T-helper 17 cell (primary cell): ENCODE data around the gene WDFY2. TPM values are rescaled to one million over a fixed set of nuclear protein-coding genes. Genes with fewer than 3 reads are reported as not detected.
"Not testable (repeated sequence)": the region's sequence is repeated elsewhere in the genome, so short reads cannot be mapped to it uniquely, and the experiment has no call there.

Experiments
- ATAC-seq: fragments of 150-1000 bp; cut with Tn5 transposase; 2 replicates; pipeline ENCODE4 v1.10.0; 2021; ENCODE audit warnings: mild to moderate bottlenecking, moderate library complexity
- DNase-seq, 3 donors: peaks; one replicate each; pipeline versions ENCODE4 v3.0.0 to v3.0.0-alpha.2; 2020 to 2021
- H3K9me3 ChIP-seq: one replicate; pipeline ENCODE4 v1.7.0; 2013; ENCODE audit warnings: low read length, mild to moderate bottlenecking; ENCODE audit not compliant: control insufficient read depth, poor library complexity, severe bottlenecking
- H3K27ac Mint-ChIP-seq: one replicate; pipeline ENCODE4 v1.8.0; 2022; ENCODE audit warnings: mild to moderate bottlenecking, moderate library complexity, mixed read lengths
- H3K27me3 Mint-ChIP-seq: one replicate; pipeline ENCODE4 v1.8.0; 2022; ENCODE audit warnings: mixed read lengths
- H3K36me3 Mint-ChIP-seq: one replicate; pipeline ENCODE4 v1.8.0; 2022; ENCODE audit warnings: low read depth, mixed read lengths
- H3K4me1 Mint-ChIP-seq: one replicate; pipeline ENCODE4 v1.8.0; 2022; ENCODE audit warnings: mild to moderate bottlenecking, mixed read lengths
- H3K4me3 Mint-ChIP-seq: one replicate; pipeline ENCODE4 v1.8.0; 2022; ENCODE audit warnings: mild to moderate bottlenecking, moderate library complexity, mixed read lengths
- total RNA-seq, 4 donors: library from RNA in 2 of 4; stranded (reverse) in 2 of 4; gene quantifications; one replicate each; pipeline ENCODE4 v1.2.3 and lab custom pipeline; 2022 to 2026

Gene WDFY2
- total RNA-seq, 2 donors from 2014 or later: 41.5 to 52.2 TPM

DNA sequence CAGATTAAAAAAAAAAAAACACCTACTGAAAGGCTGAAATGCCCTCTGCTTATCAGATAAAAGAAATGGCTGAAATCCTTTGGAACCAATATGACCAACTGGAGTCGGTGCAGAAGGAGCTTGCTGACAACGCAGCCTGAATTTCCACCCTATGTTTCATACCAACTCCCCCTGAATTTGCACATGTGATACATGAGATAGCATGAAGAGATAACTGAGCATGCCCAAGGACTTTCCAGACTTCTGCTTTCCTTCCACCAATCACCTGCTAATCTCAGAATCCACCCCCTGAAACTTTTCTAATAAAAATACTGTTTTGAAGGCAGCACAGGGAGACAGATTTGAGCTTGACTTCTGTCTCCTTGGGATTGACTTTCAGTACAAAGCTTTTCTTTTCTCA, 32.2 kb upstream of the WDFY2 start:
- DNase-seq: no peak
- Mint-ChIP-seq H3K4me3 (no peak overlapping the region), H3K27me3 (peaks cover 23% of the 10 kb centered on the region), H3K27ac (no peak overlapping the region), H3K36me3 (peaks cover 5% of the 10 kb centered on the region), H3K4me1 (no peaks in the 10 kb centered on the region)
- no peaks in the 10 kb centered on the region for H3K9me3 ChIP-seq
- ATAC-seq: no peak

DNA sequence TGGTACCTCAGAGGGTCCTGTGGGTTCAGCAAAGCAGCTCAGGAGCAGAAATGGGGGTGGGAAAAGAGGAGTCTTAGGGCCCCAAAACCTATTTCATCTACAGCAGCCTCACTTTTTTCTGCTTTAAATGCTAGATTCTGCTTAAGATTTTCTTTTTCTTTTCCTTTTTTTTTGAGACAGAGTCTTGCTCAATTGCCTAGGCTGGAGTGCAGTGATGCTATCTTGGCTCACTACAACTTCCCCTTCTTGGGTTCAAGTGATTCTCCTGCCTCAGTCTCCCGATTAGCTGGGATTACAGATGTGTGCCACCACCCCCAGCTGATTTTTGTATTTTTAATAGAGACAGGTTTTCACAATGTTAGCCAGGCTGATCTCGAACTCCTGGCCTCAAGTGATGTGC, 30.7 kb upstream of the WDFY2 start:
- no peaks in the 10 kb centered on the region for H3K4me1 Mint-ChIP-seq
- no peak overlapping the region for H3K4me3 Mint-ChIP-seq
- H3K27me3 Mint-ChIP-seq: peaks cover 34% of the 10 kb centered on the region
- no peaks in the 10 kb centered on the region for H3K9me3 ChIP-seq
- peaks cover 5% of the 10 kb centered on the region for H3K36me3 Mint-ChIP-seq
- no peak overlapping the region for H3K27ac Mint-ChIP-seq
- DNase-seq (no peak), ATAC-seq (no peak)

DNA sequence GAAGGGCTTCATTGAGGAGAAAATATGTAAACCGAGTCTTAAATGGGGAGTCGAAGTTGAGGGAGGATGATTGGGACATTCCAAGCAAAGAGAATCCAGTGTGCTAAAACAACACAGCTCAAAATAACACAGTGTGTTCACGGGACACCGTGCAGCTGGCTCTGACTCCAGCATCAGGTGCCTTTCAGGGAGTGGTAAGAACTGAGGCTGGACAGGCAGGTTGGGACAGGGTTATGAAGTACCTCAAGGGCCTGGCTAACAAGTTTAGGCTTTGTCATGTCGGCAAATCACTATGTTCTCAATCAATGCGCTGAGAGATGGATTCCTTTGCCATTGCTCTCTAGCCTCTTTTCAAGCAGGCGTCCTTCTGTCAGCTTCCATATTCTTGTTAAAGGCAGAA, 27.5 kb upstream of the WDFY2 start:
- DNase-seq (no peak), ATAC-seq (no peak)
- H3K4me3 Mint-ChIP-seq: no peak overlapping the region
- peaks cover 5% of the 10 kb centered on the region for H3K36me3 Mint-ChIP-seq
- H3K27me3 Mint-ChIP-seq: peaks cover 36% of the 10 kb centered on the region
- no peak overlapping the region for H3K27ac Mint-ChIP-seq
- H3K9me3 ChIP-seq: no peaks in the 10 kb centered on the region
- H3K4me1 Mint-ChIP-seq: peaks cover 4% of the 10 kb centered on the region

DNA sequence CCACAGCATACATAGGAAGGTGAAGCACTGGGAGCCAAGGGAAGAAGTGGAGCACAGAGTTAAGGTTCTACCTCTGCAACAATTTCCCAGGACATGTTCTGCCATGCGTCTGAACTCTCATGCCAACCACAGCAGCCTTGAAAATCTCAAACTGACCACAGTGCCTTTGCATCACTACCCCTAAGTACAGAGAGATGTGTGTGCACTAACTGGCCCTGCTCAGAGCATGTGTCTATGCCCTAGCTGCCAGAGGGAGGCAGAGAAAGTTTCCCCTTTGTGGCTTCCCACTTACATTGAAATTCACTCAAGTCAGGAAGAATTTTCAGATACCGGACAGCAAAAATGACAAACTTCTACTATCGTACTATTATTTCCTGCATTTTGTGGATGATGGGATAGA, 26.8 kb upstream of the WDFY2 start:
- peaks cover 5% of the 10 kb centered on the region for H3K36me3 Mint-ChIP-seq

DNA sequence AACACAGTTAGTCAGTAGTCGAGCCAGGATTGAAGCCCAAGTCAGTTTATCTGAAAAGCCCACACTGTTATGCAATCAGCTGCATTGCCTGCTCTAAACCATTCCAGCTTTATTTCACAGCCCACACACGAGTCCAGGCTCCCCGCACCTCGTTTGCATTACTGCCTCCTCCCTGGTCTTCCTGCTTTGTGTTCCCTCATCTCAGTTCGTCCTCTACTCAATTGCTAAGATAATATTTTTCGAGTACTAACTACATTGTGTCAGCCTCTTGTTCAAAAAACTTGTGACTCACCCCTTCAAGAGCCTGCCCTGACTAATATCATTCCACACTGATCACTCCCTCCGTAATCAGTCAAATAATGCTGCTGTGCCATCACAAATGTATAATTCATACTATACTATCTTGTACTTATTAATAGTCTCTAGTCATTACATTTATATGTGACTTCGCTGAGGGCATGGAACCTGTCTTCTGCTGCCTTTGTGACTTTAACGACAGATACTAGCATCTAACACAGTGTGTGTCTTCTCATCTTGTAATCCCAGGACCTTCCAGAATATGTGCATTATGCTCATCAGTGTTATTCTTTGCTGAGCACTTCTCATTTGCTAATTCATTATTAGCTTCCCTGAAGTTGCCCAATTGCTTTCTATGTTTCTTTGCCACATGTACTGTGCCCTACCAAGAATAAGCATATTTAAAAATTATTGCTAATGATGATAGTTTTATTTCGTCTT, 26.2 kb upstream of the WDFY2 start:
- ATAC-seq (no peak), DNase-seq (no peak)
- H3K36me3 Mint-ChIP-seq: peaks cover 5% of the 10 kb centered on the region
- no peaks in the 10 kb centered on the region for H3K9me3 ChIP-seq
- H3K4me1 Mint-ChIP-seq: peaks cover 14% of the 10 kb centered on the region
- H3K4me3 Mint-ChIP-seq: no peak overlapping the region
- H3K27me3 Mint-ChIP-seq: peaks cover 36% of the 10 kb centered on the region
- H3K27ac Mint-ChIP-seq: no peak overlapping the region

More for the DNA sequence above, 26.8 kb upstream of the WDFY2 start:
- Mint-ChIP-seq H3K27ac (no peak overlapping the region), H3K4me1 (peaks cover 10% of the 10 kb centered on the region), H3K27me3 (peaks cover 36% of the 10 kb centered on the region), H3K4me3 (no peak overlapping the region)
- no peak for ATAC-seq
- no peaks in the 10 kb centered on the region for H3K9me3 ChIP-seq
- DNase-seq: no peak

- no peaks in the 10 kb centered on the region for H3K9me3 ChIP-seq
- peaks cover 3% of the 10 kb centered on the region for H3K36me3 Mint-ChIP-seq
- H3K4me1 Mint-ChIP-seq: peaks cover 14% of the 10 kb centered on the region
- no peak overlapping the region for H3K27ac Mint-ChIP-seq
- DNase-seq: no peak
- no peak overlapping the region for H3K4me3 Mint-ChIP-seq
- ATAC-seq: no peak
- peaks cover 26% of the 10 kb centered on the region for H3K27me3 Mint-ChIP-seq
These were observed 24.1 kb upstream of the WDFY2 start for GRCh38 chr13:51559946-51560735.

DNA sequence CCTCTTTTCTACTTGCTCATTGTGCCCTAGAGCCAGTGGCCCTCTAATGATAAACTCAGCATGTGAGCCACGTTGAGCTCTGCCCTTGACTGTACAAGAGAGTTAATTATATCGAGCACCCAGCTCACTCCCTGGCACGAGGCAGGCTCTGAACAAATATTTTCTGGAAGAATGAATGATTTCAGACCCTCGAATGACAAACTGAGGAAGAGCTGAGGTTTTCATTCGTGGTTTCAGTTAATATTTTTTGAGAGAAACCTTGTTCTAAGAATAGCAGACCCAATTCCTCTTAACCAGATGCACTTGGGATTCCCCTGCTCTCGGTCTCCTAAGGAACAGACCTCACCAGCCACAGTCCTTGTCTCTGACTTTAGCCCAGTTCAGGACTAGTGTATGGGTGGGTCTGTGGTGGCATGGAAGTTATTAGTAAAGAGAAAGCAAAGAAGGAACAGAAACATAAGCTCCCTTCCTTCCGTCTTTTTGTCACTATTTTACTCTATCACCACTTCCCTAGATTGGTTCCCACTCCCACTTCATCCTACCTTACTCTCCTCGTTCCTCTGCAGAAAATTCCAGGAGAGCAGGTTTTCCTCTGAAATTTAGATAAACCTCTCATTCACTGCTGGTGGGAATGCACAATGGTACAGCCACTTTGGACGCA, 22.1 kb upstream of the WDFY2 start:
- Mint-ChIP-seq H3K27ac (no peak overlapping the region), H3K4me1 (peaks cover 14% of the 10 kb centered on the region), H3K36me3 (no peaks in the 10 kb centered on the region), H3K27me3 (peaks cover 12% of the 10 kb centered on the region), H3K4me3 (peak overlapping the region; percentile 19)
- DNase-seq: no peak
- ATAC-seq: peak; percentile 52
- no peaks in the 10 kb centered on the region for H3K9me3 ChIP-seq

GRCh38 chr13:51564252-51564651, 20.0 kb upstream of the WDFY2 start:
- H3K27ac Mint-ChIP-seq: no peak overlapping the region
- no peaks in the 10 kb centered on the region for H3K9me3 ChIP-seq
- no peak overlapping the region for H3K4me3 Mint-ChIP-seq
- H3K36me3 Mint-ChIP-seq: no peaks in the 10 kb centered on the region
- DNase-seq (no peak), ATAC-seq (no peak)
- H3K27me3 Mint-ChIP-seq: no peaks in the 10 kb centered on the region
- peaks cover 14% of the 10 kb centered on the region for H3K4me1 Mint-ChIP-seq

- ATAC-seq: no peak
- Mint-ChIP-seq H3K27ac (no peak overlapping the region), H3K4me3 (no peak overlapping the region), H3K36me3 (no peaks in the 10 kb centered on the region), H3K4me1 (peaks cover 14% of the 10 kb centered on the region), H3K27me3 (no peaks in the 10 kb centered on the region)
- no peaks in the 10 kb centered on the region for H3K9me3 ChIP-seq
- no peak for DNase-seq
These were observed 19.6 kb upstream of the WDFY2 start for GRCh38 chr13:51564671-51565070.

DNA sequence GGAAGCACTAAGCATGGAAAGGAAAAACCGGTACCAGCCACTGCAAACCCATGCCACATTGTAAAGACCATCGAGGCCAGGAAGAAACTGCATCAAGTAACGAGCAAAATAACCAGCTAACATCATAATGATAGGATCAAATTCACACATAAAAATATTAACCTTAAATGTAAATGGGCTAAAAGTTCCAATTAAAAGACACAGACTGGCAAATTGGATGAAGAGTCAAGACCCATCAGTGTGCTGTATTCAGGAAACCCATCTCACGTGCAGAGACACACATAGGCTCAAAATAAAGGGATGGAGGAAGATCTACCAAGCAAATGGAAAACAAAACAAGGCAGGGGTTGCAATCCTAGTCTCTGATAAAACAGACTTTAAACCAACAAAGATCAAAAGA, 15.3 kb upstream of the WDFY2 start:
- not testable (repeated sequence) for DNase-seq, H3K27ac Mint-ChIP-seq, H3K36me3 Mint-ChIP-seq, ATAC-seq, H3K27me3 Mint-ChIP-seq, H3K4me1 Mint-ChIP-seq, H3K9me3 ChIP-seq, H3K4me3 Mint-ChIP-seq

DNA sequence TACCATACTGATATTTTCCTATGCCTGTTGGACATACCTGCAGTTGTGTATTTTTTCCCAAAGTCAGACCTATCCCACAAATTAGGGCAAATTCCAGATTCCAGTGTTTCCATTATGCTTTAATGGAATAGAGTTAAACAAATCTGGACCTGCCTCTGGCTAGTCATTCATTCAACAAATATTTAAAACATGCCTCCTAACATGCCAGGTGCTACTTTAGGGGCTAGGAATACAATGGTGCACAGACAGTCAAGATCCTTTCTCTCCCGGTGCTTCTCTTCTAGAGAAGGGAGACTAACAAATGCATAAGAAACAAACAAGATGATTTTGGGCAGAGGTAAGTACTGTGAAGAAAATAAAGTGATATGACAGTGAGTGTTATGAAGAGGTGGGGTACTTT, 7.5 kb upstream of the WDFY2 start:
- no peak overlapping the region for H3K27ac Mint-ChIP-seq
- no peaks in the 10 kb centered on the region for H3K4me1 Mint-ChIP-seq
- no peaks in the 10 kb centered on the region for H3K9me3 ChIP-seq
- H3K27me3 Mint-ChIP-seq: no peaks in the 10 kb centered on the region
- H3K36me3 Mint-ChIP-seq: no peaks in the 10 kb centered on the region
- DNase-seq (no peak), ATAC-seq (no peak)
- H3K4me3 Mint-ChIP-seq: no peak overlapping the region

- Mint-ChIP-seq H3K27ac (no peak overlapping the region), H3K4me1 (peaks cover 1% of the 10 kb centered on the region), H3K36me3 (no peaks in the 10 kb centered on the region), H3K27me3 (no peaks in the 10 kb centered on the region), H3K4me3 (no peak overlapping the region)
- DNase-seq: no peak
- no peak for ATAC-seq
- H3K9me3 ChIP-seq: no peaks in the 10 kb centered on the region
These were observed 6.6 kb upstream of the WDFY2 start for GRCh38 chr13:51577690-51578089.

- H3K27me3 Mint-ChIP-seq: no peaks in the 10 kb centered on the region
- DNase-seq: no peak
- H3K9me3 ChIP-seq: no peaks in the 10 kb centered on the region
- no peak overlapping the region for H3K27ac Mint-ChIP-seq
- peaks cover 8% of the 10 kb centered on the region for H3K4me1 Mint-ChIP-seq
- no peak for ATAC-seq
- no peaks in the 10 kb centered on the region for H3K36me3 Mint-ChIP-seq
- no peak overlapping the region for H3K4me3 Mint-ChIP-seq
These were observed 4.6 kb upstream of the WDFY2 start for GRCh38 chr13:51579676-51580075.
